Neuronal stem cell (in vitro differentiated cells): ENCODE measurements around the gene LAMA2.

Experiments
- DNase-seq: peaks from one replicate; pipeline ENCODE4 v3.0.0-alpha.2; 2013; ENCODE audit warnings: low spot score
- H2AFZ ChIP-seq: one replicate; pipeline ENCODE4 v1.6.1; 2013; ENCODE audit warnings: mild to moderate bottlenecking, low read length, inconsistent platforms
- H2AK5ac ChIP-seq: 2 replicates; pipeline ENCODE4 v1.6.1; 2013; ENCODE audit warnings: low read depth, mild to moderate bottlenecking, inconsistent platforms, low read length, moderate library complexity, mixed read lengths
- H2BK120ac ChIP-seq: 2 replicates; pipeline ENCODE4 v1.6.1; 2013; ENCODE audit warnings: low read depth, mild to moderate bottlenecking, inconsistent platforms, low read length, moderate library complexity, mixed read lengths
- H2BK12ac ChIP-seq: one replicate; pipeline ENCODE4 v1.6.1; 2013; ENCODE audit warnings: low read length, inconsistent platforms
- H2BK15ac ChIP-seq: 2 replicates; pipeline ENCODE4 v1.6.1; 2013; ENCODE audit warnings: mild to moderate bottlenecking, low read length, inconsistent platforms, mixed read lengths
- H2BK5ac ChIP-seq: one replicate; pipeline ENCODE4 v1.6.1; 2013; ENCODE audit warnings: inconsistent platforms, mild to moderate bottlenecking, low read length, moderate library complexity
- H3K14ac ChIP-seq: one replicate; pipeline ENCODE4 v1.6.1; 2013; ENCODE audit warnings: low read length, inconsistent platforms
- H3K18ac ChIP-seq: 2 replicates; pipeline ENCODE4 v1.6.1; 2013; ENCODE audit warnings: low read length, inconsistent platforms
- H3K23ac ChIP-seq: 2 replicates; pipeline ENCODE4 v1.6.1; 2013; ENCODE audit warnings: low read depth, mild to moderate bottlenecking, mixed read lengths, low read length, inconsistent platforms; ENCODE audit not compliant: poor library complexity
- H3K27ac ChIP-seq: replicated peaks from 3 replicates; pipeline ENCODE4 v1.5.1; 2013; ENCODE audit warnings: low read length, inconsistent platforms
- H3K27me3 ChIP-seq, 3 experiments: 2 replicates each; pipeline ENCODE4 v1.6.1; 2013; ENCODE audit warnings: low read length in 3 of 3, mild to moderate bottlenecking in 2 of 3, inconsistent platforms in 1 of 3, low read depth in 1 of 3, mixed read lengths in 1 of 3, moderate library complexity in 1 of 3; ENCODE audit not compliant: control insufficient read depth in 3 of 3, insufficient read depth in 3 of 3
- H3K36me3 ChIP-seq, 2 donors: replicated peaks in 1 of 2; 2 replicates each; pipeline ENCODE4 v1.6.1; 2013; ENCODE audit warnings: low read length in 2 of 2; ENCODE audit not compliant: control insufficient read depth in 2 of 2, insufficient read depth in 2 of 2
- H3K4ac ChIP-seq: 2 replicates; pipeline ENCODE4 v1.6.1; 2013; ENCODE audit warnings: inconsistent platforms, mild to moderate bottlenecking, low read length, moderate library complexity
- H3K4me1 ChIP-seq, 2 donors: 1 replicate in 1 of 2; 2 replicates in 1 of 2; pipeline ENCODE4 v1.6.1; 2013; ENCODE audit warnings: low read length in 2 of 2, low read depth in 1 of 2; ENCODE audit not compliant: control insufficient read depth in 2 of 2, insufficient read depth in 1 of 2
- H3K4me2 ChIP-seq: one replicate; pipeline ENCODE4 v1.6.1; 2013; ENCODE audit warnings: mild to moderate bottlenecking, low read length, inconsistent platforms; ENCODE audit not compliant: insufficient read depth, poor library complexity, severe bottlenecking
- H3K4me3 ChIP-seq, 2 donors: 2 replicates each; pipeline ENCODE4 v1.5.1; 2013; ENCODE audit warnings: low read length in 2 of 2, mild to moderate bottlenecking in 2 of 2, inconsistent platforms in 1 of 2, moderate library complexity in 1 of 2
- H3K79me1 ChIP-seq: one replicate; pipeline ENCODE4 v1.6.1; 2013; ENCODE audit warnings: low read depth, mild to moderate bottlenecking, inconsistent platforms, low read length, moderate library complexity
- H3K9ac ChIP-seq: one replicate; pipeline ENCODE4 v1.6.1; 2013; ENCODE audit warnings: mild to moderate bottlenecking, low read depth, low read length, inconsistent platforms; ENCODE audit not compliant: poor library complexity
- H3K9me3 ChIP-seq, 2 donors: replicated peaks in 1 of 2; 2 replicates each; pipeline versions ENCODE3 to v1.6.1; 2013; ENCODE audit warnings: low read length in 2 of 2, mild to moderate bottlenecking in 2 of 2, inconsistent platforms in 1 of 2, low read depth in 1 of 2, mixed read lengths in 1 of 2, moderate library complexity in 1 of 2; ENCODE audit not compliant: control insufficient read depth in 2 of 2, insufficient read depth in 1 of 2
- H4K8ac ChIP-seq: one replicate; pipeline ENCODE4 v1.6.1; 2013; ENCODE audit warnings: low read depth, mild to moderate bottlenecking, inconsistent platforms, low read length, moderate library complexity
- H4K91ac ChIP-seq: one replicate; pipeline ENCODE4 v1.6.1; 2013; ENCODE audit warnings: low read length, low read depth, mild to moderate bottlenecking, inconsistent platforms; ENCODE audit not compliant: poor library complexity
- WGBS, 2 donors: extraction: QIAGEN DNeasy Blood & Tissue Kit; methylation state at CpG; one replicate each; pipeline ENCODE4 v1.1.7; 2013; ENCODE audit warnings: missing lambda C conversion rate in 2 of 2, mixed read lengths in 1 of 2; ENCODE audit not compliant: insufficient read length in 2 of 2, insufficient replicate concordance in 1 of 2; ENCODE audit errors: extremely low coverage in 2 of 2; 5-methylcytosine and 5-hydroxymethylcytosine counted together

Gene LAMA2

GRCh38 chr6:128882560-128882959 is 378 bp upstream of the LAMA2 start:
- Histone ChIP-seq H3K23ac (no peak overlapping the region), H3K27ac (no peak overlapping the region), H3K9ac (no peak overlapping the region), H3K14ac (no peak overlapping the region), H2AK5ac (no peak overlapping the region), H3K27me3 (peaks cover 0 to 10% (median 5%) of the 10 kb centered on the region in 3 experiments), H3K9me3 (peaks cover 0 to 2% of the 10 kb centered on the region in 2 donors), H3K36me3 (no peaks in the 10 kb centered on the region), H3K4me3 (no peak overlapping the region), H4K91ac (no peak overlapping the region), H3K18ac (no peak overlapping the region), H4K8ac (no peak overlapping the region), H2BK5ac (no peak overlapping the region), H2BK120ac (no peak overlapping the region), H3K79me1 (no peaks in the 10 kb centered on the region), H3K4me2 (no peak overlapping the region), H2BK15ac (no peak overlapping the region), H3K4ac (no peak overlapping the region), H2AFZ (peak overlapping the region; percentile 92), H2BK12ac (no peak overlapping the region), H3K4me1 (peaks cover 0 to 4% of the 10 kb centered on the region in 2 donors)
- no peak for DNase-seq
- no CpG with 5 or more reads among the region's 2 CpGs for WGBS, 2 donors

GRCh38 chr6:128883906-128884305 is 968 bp downstream of the LAMA2 start:
- Histone ChIP-seq H3K4me1 (peaks cover 0 to 4% of the 10 kb centered on the region in 2 donors), H3K14ac (no peak overlapping the region), H3K4me2 (no peak overlapping the region), H3K27ac (no peak overlapping the region), H2BK15ac (no peak overlapping the region), H3K4ac (no peak overlapping the region), H3K23ac (no peak overlapping the region), H3K9ac (no peak overlapping the region), H3K9me3 (peaks cover 0 to 2% of the 10 kb centered on the region in 2 donors), H2AFZ (no peak overlapping the region), H4K8ac (no peak overlapping the region), H3K27me3 (peaks cover 0 to 10% (median 5%) of the 10 kb centered on the region in 3 experiments), H2BK12ac (no peak overlapping the region), H2AK5ac (no peak overlapping the region), H3K18ac (no peak overlapping the region), H2BK5ac (no peak overlapping the region), H3K4me3 (no peak overlapping the region), H3K79me1 (no peaks in the 10 kb centered on the region), H4K91ac (no peak overlapping the region), H3K36me3 (no peaks in the 10 kb centered on the region), H2BK120ac (no peak overlapping the region)
- DNase-seq, result no peak
- no CpG with 5 or more reads among the region's 2 CpGs for WGBS, 2 donors

- Histone ChIP-seq H3K18ac (no peak overlapping the region), H2AFZ (no peak overlapping the region), H3K4me1 (peaks cover 0 to 4% of the 10 kb centered on the region in 2 donors), H4K8ac (no peak overlapping the region), H3K9ac (no peak overlapping the region), H2BK12ac (no peak overlapping the region), H3K36me3 (no peaks in the 10 kb centered on the region), H3K27ac (no peak overlapping the region), H2BK15ac (no peak overlapping the region), H3K4me3 (no peak overlapping the region), H3K79me1 (no peaks in the 10 kb centered on the region), H2AK5ac (no peak overlapping the region), H2BK5ac (no peak overlapping the region), H2BK120ac (no peak overlapping the region), H3K4ac (no peak overlapping the region), H3K4me2 (no peak overlapping the region), H3K9me3 (peaks cover 0 to 2% of the 10 kb centered on the region in 2 donors), H4K91ac (no peak overlapping the region), H3K14ac (no peak overlapping the region), H3K23ac (no peak overlapping the region), H3K27me3 (peaks cover 0 to 10% (median 5%) of the 10 kb centered on the region in 3 experiments)
- no CpG with 5 or more reads among the region's 5 CpGs for WGBS, 2 donors
- no peak for DNase-seq
These were observed 2.4 kb downstream of the LAMA2 start for GRCh38 chr6:128885381-128885780.

- H2AK5ac ChIP-seq, result no peak overlapping the region
- no peak overlapping the region for H4K91ac ChIP-seq
- no peak overlapping the region for H2BK120ac ChIP-seq
- H3K79me1 ChIP-seq, result no peaks in the 10 kb centered on the region
- no peak for DNase-seq
- H3K27me3 ChIP-seq, result peaks cover 0 to 10% (median 5%) of the 10 kb centered on the region in 3 experiments
- H2BK15ac ChIP-seq, result no peak overlapping the region
- no peak overlapping the region for H3K27ac ChIP-seq
- no peak overlapping the region for H3K14ac ChIP-seq
- H3K4me1 ChIP-seq, result peaks cover 0 to 4% of the 10 kb centered on the region in 2 donors
- no peak overlapping the region for H3K9ac ChIP-seq
- no peak overlapping the region for H2BK12ac ChIP-seq
- H3K9me3 ChIP-seq, result peaks cover 0 to 2% of the 10 kb centered on the region in 2 donors
- no peaks in the 10 kb centered on the region for H3K36me3 ChIP-seq
- no peak overlapping the region for H3K18ac ChIP-seq
- no peak overlapping the region for H3K4me2 ChIP-seq
- H2AFZ ChIP-seq, result no peak overlapping the region
- H4K8ac ChIP-seq, result no peak overlapping the region
- no peak overlapping the region for H3K4ac ChIP-seq
- H3K23ac ChIP-seq, result no peak overlapping the region
- H3K4me3 ChIP-seq, result no peak overlapping the region
- no peak overlapping the region for H2BK5ac ChIP-seq
These were observed 3.8 kb downstream of the LAMA2 start for GRCh38 chr6:128886706-128887105.
